A673 (cell line): ENCODE results near the gene PSMA7. TPM values are rescaled to one million over a fixed set of nuclear protein-coding genes. Genes with fewer than 3 reads are reported as not detected.

Experiments
- BruUV-seq: library from RNA; stranded (reverse); fragments of 400-500 nt; replicated peaks from 2 replicates; lab custom pipeline; 2021; lab: Mats Ljungman, UMichigan
- CTCF ChIA-PET: fragments of 300-600 bp; sonication (Branson Sonifier 250); formaldehyde crosslinking; loops from one replicate; lab custom pipeline; 2022; ENCODE audit warnings: antibody characterized with exemption; lab: Charles Lee
- POLR2A ChIA-PET: fragments of 300-600 bp; sonication (Branson Sonifier 250); formaldehyde crosslinking; loops from one replicate; lab custom pipeline; 2022; ENCODE audit warnings: antibody characterized with exemption; ENCODE audit not compliant: low non-redundant PET; lab: Charles Lee
- DNase-seq: peaks from one replicate; pipeline ENCODE4 v3.0.0-alpha.2; 2015; ENCODE audit warnings: low spot score
- H3K27ac ChIP-seq: fragments of 200-600 bp; sonication (generic); 2 replicates; pipeline ENCODE4 v1.5.1; 2016; ENCODE audit warnings: mixed run types, low read depth, mild to moderate bottlenecking, mixed read lengths, antibody characterized with exemption, low read length; ENCODE audit not compliant: poor library complexity, severe bottlenecking
- H3K27me3 ChIP-seq: fragments of 200-600 bp; sonication (generic); replicated peaks from 2 replicates; pipeline ENCODE4 v1.6.1; 2017; ENCODE audit warnings: mixed run types, low read depth, mild to moderate bottlenecking, mixed read lengths, antibody characterized with exemption, low read length; ENCODE audit not compliant: insufficient read depth, poor library complexity
- H3K36me3 ChIP-seq: fragments of 200-600 bp; sonication (generic); 2 replicates; pipeline ENCODE4 v1.6.1; 2016; ENCODE audit warnings: mixed run types, mild to moderate bottlenecking, mixed read lengths, antibody characterized with exemption, low read length; ENCODE audit not compliant: insufficient read depth, poor library complexity, severe bottlenecking
- H3K4me1 ChIP-seq: fragments of 200-600 bp; sonication (generic); 2 replicates; pipeline ENCODE4 v1.6.1; 2017; ENCODE audit warnings: mixed run types, mild to moderate bottlenecking, mixed read lengths, antibody characterized with exemption, low read length; ENCODE audit not compliant: insufficient read depth, poor library complexity, severe bottlenecking
- H3K4me3 ChIP-seq: fragments of 200-600 bp; sonication (generic); 2 replicates; pipeline ENCODE4 v1.5.1; 2016; ENCODE audit warnings: low read depth, mixed run types, mild to moderate bottlenecking, mixed read lengths, low read length; ENCODE audit not compliant: poor library complexity, severe bottlenecking
- H3K9me3 ChIP-seq: fragments of 200-600 bp; sonication (generic); 2 replicates; pipeline ENCODE4 v1.6.1; 2016; ENCODE audit warnings: mixed run types, low read depth, mild to moderate bottlenecking, mixed read lengths, antibody characterized with exemption, low read length; ENCODE audit not compliant: poor library complexity, severe bottlenecking
- EZH2 ChIP-seq: fragments of 200-600 bp; sonication (generic); IDR thresholded peaks from 2 replicates; pipeline ENCODE4 v1.6.1; 2017; ENCODE audit warnings: borderline replicate concordance, low read depth, mild to moderate bottlenecking, mixed read lengths, antibody characterized with exemption, low read length; ENCODE audit not compliant: poor library complexity, severe bottlenecking
- intact Hi-C: fragments of 100-400 bp; cut with micrococcal nuclease; formaldehyde crosslinking; loops from one replicate; pipeline ENCODE4 v1.10.0; 2022; ENCODE audit not compliant: unreplicated experiment
- total RNA-seq: library from RNA; stranded (reverse); gene quantifications from 2 replicates; pipeline ENCODE4 v1.2.3, GENCODE V29; 2021
- TF ChIP-seq, protein P1 (sequence below): fragments of 300-800, 200-600 bp; sonication (generic); conservative IDR thresholded peaks from 2 replicates; pipeline ENCODE4 v1.5.1; 2017; ENCODE audit warnings: low read depth, mild to moderate bottlenecking, antibody characterized with exemption, low read length, moderate library complexity, mixed read lengths

PSMA7 gene
- total RNA-seq, 1 experiment from 2014 or later, result 593 TPM

DNA sequence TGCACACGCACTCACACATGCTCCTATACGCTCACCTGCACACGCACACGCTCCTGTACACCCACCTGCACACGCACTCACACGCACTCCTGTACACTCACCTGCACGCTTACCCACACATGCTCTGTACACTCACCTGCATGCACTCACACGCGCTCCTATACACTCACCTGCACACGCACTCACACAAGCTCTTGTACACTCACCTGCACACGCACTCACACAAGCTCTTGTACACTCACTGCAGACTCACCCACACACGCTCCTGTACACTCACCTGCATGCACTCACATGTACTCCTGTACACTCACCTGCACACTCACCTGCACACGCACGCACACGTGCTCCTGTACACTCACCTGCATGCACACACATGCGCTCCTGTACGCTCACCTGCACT lies 55.6 kb downstream of the PSMA7 start:
- no peaks in the 10 kb centered on the region for H3K36me3 ChIP-seq
- no TSS peak for BruUV-seq
- no peak for DNase-seq
- H3K27ac ChIP-seq, result no peak overlapping the region
- H3K4me1 ChIP-seq, result no peaks in the 10 kb centered on the region
- intact Hi-C loops, result no loop called here
- H3K4me3 ChIP-seq, result no peak overlapping the region
- H3K9me3 ChIP-seq, result no peaks in the 10 kb centered on the region
- POLR2A ChIA-PET, result no interaction called here
- H3K27me3 ChIP-seq, result peaks cover 9% of the 10 kb centered on the region
- CTCF ChIA-PET, result no interaction called here
- TF ChIP-seq, protein P1, sequence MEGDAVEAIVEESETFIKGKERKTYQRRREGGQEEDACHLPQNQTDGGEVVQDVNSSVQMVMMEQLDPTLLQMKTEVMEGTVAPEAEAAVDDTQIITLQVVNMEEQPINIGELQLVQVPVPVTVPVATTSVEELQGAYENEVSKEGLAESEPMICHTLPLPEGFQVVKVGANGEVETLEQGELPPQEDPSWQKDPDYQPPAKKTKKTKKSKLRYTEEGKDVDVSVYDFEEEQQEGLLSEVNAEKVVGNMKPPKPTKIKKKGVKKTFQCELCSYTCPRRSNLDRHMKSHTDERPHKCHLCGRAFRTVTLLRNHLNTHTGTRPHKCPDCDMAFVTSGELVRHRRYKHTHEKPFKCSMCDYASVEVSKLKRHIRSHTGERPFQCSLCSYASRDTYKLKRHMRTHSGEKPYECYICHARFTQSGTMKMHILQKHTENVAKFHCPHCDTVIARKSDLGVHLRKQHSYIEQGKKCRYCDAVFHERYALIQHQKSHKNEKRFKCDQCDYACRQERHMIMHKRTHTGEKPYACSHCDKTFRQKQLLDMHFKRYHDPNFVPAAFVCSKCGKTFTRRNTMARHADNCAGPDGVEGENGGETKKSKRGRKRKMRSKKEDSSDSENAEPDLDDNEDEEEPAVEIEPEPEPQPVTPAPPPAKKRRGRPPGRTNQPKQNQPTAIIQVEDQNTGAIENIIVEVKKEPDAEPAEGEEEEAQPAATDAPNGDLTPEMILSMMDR, result no peak
- no peak for TF ChIP-seq EZH2

DNA sequence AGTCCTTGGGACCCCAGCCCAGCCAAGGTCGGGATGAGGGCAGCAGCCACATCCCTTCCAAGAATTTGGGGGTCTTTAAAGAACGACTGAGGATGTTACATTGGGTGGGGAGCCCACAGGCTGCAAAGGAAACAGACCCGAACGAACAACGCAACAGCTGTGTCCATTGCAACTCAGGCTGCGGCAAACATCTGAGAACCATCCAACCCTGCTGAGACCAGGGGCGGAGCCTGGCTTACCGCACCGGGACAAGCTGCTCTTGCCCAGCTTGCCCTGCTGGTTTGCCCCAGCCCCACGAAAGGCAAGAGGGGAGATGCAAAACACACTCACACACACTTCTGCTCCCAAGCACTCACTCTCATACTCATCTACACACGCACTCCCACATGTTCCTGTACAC lies 56.0 kb downstream of the PSMA7 start:
- Histone ChIP-seq H3K27me3 (peaks cover 9% of the 10 kb centered on the region), H3K4me1 (no peaks in the 10 kb centered on the region), H3K9me3 (no peaks in the 10 kb centered on the region), H3K36me3 (no peaks in the 10 kb centered on the region), H3K4me3 (no peak overlapping the region), H3K27ac (no peak overlapping the region)
- no peak for TF ChIP-seq EZH2
- TF ChIP-seq, protein P1, result no peak
- CTCF ChIA-PET, result interaction anchor here (0.7 kb wide), 1 partner anchor 22 kb away, joined by 3 read pairs; the partner anchor contains the start of gene TAF4
- POLR2A ChIA-PET, result no interaction called here
- no TSS peak for BruUV-seq
- DNase-seq, result no peak
- intact Hi-C loops, result no loop called here

Other genes with a start within 250 kb of the PSMA7 start
- 32.7 and 37.0 TPM in 2 replicates for gene TAF4, start 77.5 kb downstream of the PSMA7 start, total RNA-seq
- 72.5 and 80.2 TPM in 2 replicates for gene LSM14B, start 20.9 kb downstream of the PSMA7 start, total RNA-seq
- 34.7 and 39.6 TPM in 2 replicates for gene SS18L1, start 375 bp upstream of the PSMA7 start, total RNA-seq
- gene MTG2, start 39.6 kb upstream of the PSMA7 start, total RNA-seq, result 40.9 and 48.1 TPM in 2 replicates
- 0.22 TPM in 1 of 2 replicates, not detected in the other for gene HRH3, start 76.9 kb upstream of the PSMA7 start, total RNA-seq
- gene OSBPL2, start 95.1 kb upstream of the PSMA7 start, total RNA-seq, result 26.3 and 32.1 TPM in 2 replicates
- gene ADRM1, start 159.6 kb upstream of the PSMA7 start, total RNA-seq, result 218 and 252 TPM in 2 replicates
- 4.2 and 13.2 TPM in 2 replicates for gene LAMA5, start 223.9 kb upstream of the PSMA7 start, total RNA-seq
- 1,502 and 1,506 TPM in 2 replicates for gene RPS21, start 243.7 kb upstream of the PSMA7 start, total RNA-seq